GM18511 (cell line): ENCODE data around the gene RC3H2.
"Not testable (repeated sequence)": the region's sequence is repeated elsewhere in the genome, so short reads cannot be mapped to it uniquely, and the experiment has no call there.

Experiments
- ATAC-seq: cut with Tn5 transposase; IDR thresholded peaks from one replicate; pipeline ENCODE4 v1.9.1; 2021; ENCODE audit warnings: mild to moderate bottlenecking, moderate library complexity; ENCODE audit not compliant: unreplicated experiment

The RC3H2 gene

GRCh38 chr9:122848256-122848943 lies 56.8 kb downstream of the RC3H2 start:
- ATAC-seq, result no peak

- no peak for ATAC-seq
These were observed 58.7 kb downstream of the RC3H2 start for GRCh38 chr9:122846371-122846940.

- ATAC-seq, result no peak
These were observed 60.0 kb downstream of the RC3H2 start for GRCh38 chr9:122845116-122845515.

- no peak for ATAC-seq
These were observed 61.0 kb downstream of the RC3H2 start for GRCh38 chr9:122844137-122844536.

GRCh38 chr9:122841501-122841900 lies 63.7 kb downstream of the RC3H2 start:
- no peak for ATAC-seq

- not testable (repeated sequence) for ATAC-seq
These were observed 66.7 kb downstream of the RC3H2 start for GRCh38 chr9:122838441-122838840.

- ATAC-seq, result no peak
These were observed 67.8 kb downstream of the RC3H2 start for GRCh38 chr9:122837266-122837850.

GRCh38 chr9:122835313-122835731 lies 69.8 kb downstream of the RC3H2 start:
- no peak for ATAC-seq

- no peak for ATAC-seq
These were observed 73.0 kb downstream of the RC3H2 start for GRCh38 chr9:122832194-122832593.

- not testable (repeated sequence) for ATAC-seq
These were observed 76.2 kb downstream of the RC3H2 start for GRCh38 chr9:122828965-122829284.

GRCh38 chr9:122827761-122828093 lies 77.4 kb downstream of the RC3H2 start:
- peak; percentile 9 for ATAC-seq

- no peak for ATAC-seq
These were observed 82.2 kb downstream of the RC3H2 start for GRCh38 chr9:122822938-122823337.

- ATAC-seq, result no peak
These were observed 83.1 kb downstream of the RC3H2 start for GRCh38 chr9:122822056-122822455.

- ATAC-seq, result no peak
These were observed 83.7 kb downstream of the RC3H2 start for GRCh38 chr9:122821278-122821943.

GRCh38 chr9:122820490-122820845 lies 84.7 kb downstream of the RC3H2 start:
- no peak for ATAC-seq

- ATAC-seq, result no peak
These were observed 85.2 kb downstream of the RC3H2 start for GRCh38 chr9:122819791-122820489.

- ATAC-seq, result no peak
These were observed 85.8 kb downstream of the RC3H2 start for GRCh38 chr9:122819326-122819725.

GRCh38 chr9:122816163-122816867 lies 88.8 kb downstream of the RC3H2 start:
- no peak for ATAC-seq

- no peak for ATAC-seq
These were observed 89.6 kb downstream of the RC3H2 start for GRCh38 chr9:122815544-122815943.

- ATAC-seq, result no peak
These were observed 90.6 kb downstream of the RC3H2 start for GRCh38 chr9:122814545-122814944.

- ATAC-seq, result no peak
These were observed 92.4 kb downstream of the RC3H2 start for GRCh38 chr9:122812736-122813135.
